VCaP (cell line): ENCODE measurements around the gene PCSK5.

ENCODE experiments used
- H3K27ac ChIP-seq: fragments of 450-650 bp; 2 replicates; pipeline ENCODE4 v1.5.1; 2017
- TF ChIP-seq, protein P1 (sequence below): fragments of 450-650 bp; conservative IDR thresholded peaks from 2 replicates; pipeline ENCODE4 v1.5.1; 2017; ENCODE audit warnings: mild to moderate bottlenecking, moderate library complexity

Gene PCSK5

DNA sequence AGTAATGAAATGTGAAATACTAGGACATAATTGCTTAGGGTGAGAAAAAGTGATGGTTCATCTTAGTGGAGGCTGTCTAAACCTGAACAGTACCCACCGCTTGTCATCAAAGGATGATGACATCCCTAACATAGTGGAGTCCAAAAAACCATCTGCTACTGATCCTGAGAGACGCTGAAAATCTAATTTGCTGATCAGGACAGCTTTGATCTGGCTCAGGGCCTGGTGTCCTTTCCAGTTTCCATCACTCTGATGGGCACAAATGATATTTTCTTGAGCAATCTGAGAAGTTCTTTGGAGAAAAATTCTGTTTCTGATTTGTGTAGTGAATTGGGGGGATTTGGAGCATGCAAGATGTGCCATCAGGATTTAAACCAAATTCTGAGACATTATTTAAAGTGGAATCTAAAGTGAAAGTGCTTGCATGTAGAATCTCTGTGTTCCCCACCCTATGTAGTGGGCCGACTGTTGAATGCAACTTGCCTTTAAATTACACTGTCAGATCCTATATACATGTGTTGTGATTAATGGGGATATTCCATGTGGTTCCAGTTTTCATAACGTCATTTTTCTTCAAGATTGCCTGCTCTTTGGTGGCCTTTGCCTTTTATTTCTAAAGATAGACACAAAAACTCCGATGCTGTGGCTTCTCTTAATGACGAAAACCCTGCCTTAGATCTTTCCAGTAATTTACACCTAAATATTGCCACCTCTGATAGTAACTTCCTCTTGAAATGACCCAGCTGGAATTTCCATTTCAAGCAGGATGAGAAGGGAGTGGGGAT is 213.2 kb downstream of the PCSK5 start:
- TF ChIP-seq, protein P1, sequence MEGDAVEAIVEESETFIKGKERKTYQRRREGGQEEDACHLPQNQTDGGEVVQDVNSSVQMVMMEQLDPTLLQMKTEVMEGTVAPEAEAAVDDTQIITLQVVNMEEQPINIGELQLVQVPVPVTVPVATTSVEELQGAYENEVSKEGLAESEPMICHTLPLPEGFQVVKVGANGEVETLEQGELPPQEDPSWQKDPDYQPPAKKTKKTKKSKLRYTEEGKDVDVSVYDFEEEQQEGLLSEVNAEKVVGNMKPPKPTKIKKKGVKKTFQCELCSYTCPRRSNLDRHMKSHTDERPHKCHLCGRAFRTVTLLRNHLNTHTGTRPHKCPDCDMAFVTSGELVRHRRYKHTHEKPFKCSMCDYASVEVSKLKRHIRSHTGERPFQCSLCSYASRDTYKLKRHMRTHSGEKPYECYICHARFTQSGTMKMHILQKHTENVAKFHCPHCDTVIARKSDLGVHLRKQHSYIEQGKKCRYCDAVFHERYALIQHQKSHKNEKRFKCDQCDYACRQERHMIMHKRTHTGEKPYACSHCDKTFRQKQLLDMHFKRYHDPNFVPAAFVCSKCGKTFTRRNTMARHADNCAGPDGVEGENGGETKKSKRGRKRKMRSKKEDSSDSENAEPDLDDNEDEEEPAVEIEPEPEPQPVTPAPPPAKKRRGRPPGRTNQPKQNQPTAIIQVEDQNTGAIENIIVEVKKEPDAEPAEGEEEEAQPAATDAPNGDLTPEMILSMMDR, result no peak

GRCh38 chr9:76107482-76107881 is 217.0 kb downstream of the PCSK5 start:
- TF ChIP-seq, protein P1, result no peak
- H3K27ac ChIP-seq, result no peak overlapping the region

More for the DNA sequence above, 213.2 kb downstream of the PCSK5 start:
- no peak overlapping the region for H3K27ac ChIP-seq

DNA sequence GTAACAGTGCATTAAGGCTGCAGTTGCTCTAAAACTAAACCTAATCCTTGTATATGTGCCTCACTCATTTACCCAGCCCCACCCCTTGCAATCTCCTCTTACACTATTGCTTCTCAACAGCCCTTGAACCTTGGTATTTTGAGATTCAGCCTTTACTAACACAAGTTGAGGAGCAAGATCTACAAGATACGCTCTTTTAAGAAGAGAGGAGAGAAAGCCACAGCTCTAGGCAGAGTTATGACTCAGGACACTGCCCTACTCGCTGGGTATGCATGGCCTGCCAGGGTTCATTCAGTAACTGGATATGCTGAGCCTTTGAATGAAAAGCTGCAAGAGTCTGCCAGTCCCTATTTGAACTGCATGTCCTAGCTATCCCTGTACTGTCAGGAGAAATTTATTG is 219.5 kb downstream of the PCSK5 start:
- H3K27ac ChIP-seq, result no peak overlapping the region
- TF ChIP-seq, protein P1, result no peak

GRCh38 chr9:76112151-76112550 is 221.7 kb downstream of the PCSK5 start:
- TF ChIP-seq, protein P1, result no peak
- H3K27ac ChIP-seq, result no peak overlapping the region

DNA sequence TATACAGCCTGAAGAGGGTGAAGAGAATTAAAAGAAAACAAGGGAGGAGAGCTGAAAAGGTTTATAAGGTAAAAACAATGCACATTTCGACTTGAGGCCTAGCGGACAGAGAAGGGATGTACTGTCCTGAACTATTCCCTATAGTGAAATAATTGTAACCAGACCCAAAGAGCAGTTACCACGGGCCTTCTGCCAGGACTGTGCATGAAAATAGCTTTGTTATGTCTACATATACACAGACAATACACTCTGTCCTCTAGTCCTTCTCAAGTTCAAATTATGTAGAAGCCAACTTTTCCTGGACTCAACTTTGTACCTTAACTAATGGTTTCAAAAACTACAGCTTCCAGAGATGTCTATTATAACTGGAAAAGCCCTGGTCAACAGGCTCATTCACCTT is 223.7 kb downstream of the PCSK5 start:
- TF ChIP-seq, protein P1, result no peak
- H3K27ac ChIP-seq, result no peak overlapping the region

DNA sequence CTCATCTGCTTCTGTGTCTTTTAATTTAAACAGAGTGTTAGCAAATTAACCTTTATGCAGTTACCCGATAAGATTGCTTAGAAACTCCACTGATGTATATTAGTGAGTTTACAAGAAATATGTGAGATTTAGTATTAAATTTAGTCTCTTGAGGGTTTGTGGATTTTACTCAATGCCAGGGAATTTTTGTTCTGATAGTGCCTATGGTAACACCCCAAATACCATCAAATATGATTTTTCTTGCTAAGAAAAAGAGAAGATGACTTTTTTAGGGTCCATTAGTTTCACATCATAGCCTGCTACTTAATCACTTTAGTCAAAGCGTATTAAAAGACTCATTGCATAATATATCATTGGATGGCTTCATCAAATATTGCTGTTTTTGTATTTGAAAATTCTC is 224.9 kb downstream of the PCSK5 start:
- H3K27ac ChIP-seq, result no peak overlapping the region
- TF ChIP-seq, protein P1, result no peak

DNA sequence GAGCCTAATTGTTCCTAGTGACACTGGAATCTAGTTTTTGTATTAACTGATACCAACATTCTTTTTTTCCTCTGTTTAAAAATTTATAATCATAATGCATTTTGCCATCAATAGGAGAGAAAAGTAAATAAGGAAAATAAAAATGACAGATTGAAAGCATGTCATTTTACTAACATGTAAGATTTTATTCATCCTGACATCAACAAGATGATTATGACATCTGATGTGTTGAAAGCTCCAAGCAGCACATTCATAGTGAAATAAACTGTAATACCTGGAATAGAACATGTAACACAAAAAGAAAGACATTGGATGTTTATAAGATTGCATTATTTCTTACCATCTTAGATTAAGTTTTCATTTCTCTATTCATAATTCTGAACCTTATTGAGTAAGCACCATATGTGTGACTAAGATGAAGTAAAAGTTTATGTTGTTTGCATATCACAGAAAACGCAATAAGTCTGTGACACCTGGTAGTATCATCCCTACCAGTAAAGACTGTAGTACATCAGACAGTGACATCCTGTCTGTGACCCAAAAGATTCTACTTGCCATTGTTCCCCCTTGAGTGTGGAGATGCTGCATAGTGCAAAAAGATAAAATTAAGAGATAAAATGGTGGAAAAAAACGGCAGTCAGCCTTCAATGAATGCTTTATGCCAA is 225.6 kb downstream of the PCSK5 start:
- TF ChIP-seq, protein P1, result no peak
- no peak overlapping the region for H3K27ac ChIP-seq
